Measurements from ENCODE around the gene CAB39. TPM values are rescaled to one million over a fixed set of nuclear protein-coding genes. Genes with fewer than 3 reads are reported as not detected.

CAB39 gene
- polyA plus RNA-seq, 1 of the 3 experiments (the other 2 are of a cell fraction), result 15.7 TPM

- POLR2A ChIA-PET, result no interaction called here
- H3K9ac ChIP-seq, result no peak overlapping the region
- peaks cover 15 to 35% of the 10 kb centered on the region in 2 experiments for H3K36me3 ChIP-seq (replicated peaks in 1 of 2; ENCODE audit: control insufficient read depth in 1 of 2, insufficient read depth in 2 of 2, low read length in 1 of 2)
- WGBS (ENCODE audit: low lambda C conversion rate), result 82% methylated on average over 4 of the region's 4 CpGs
- DNase-seq, result no peak
- CTCF ChIA-PET, result interaction anchor here (0.9 kb wide), 1 partner anchor 14 kb away, joined by 3 read pairs; no protein-coding TSS in a partner anchor
- peaks cover 61% of the 10 kb centered on the region for H3K79me2 ChIP-seq (ENCODE audit: insufficient read depth)
- no peaks in the 10 kb centered on the region for H4K20me1 ChIP-seq (ENCODE audit: insufficient read depth)
- H3F3A ChIP-seq (replicated peaks; ENCODE audit: insufficient read depth), result peaks cover 5% of the 10 kb centered on the region
- H3K9me3 ChIP-seq, result no peaks in the 10 kb centered on the region; the same call in 1 of the 2 replicates
- no peak overlapping the region for H3K4me2 ChIP-seq
- no peaks in the 10 kb centered on the region for H3K9me2 ChIP-seq
- no peak for TF ChIP-seq ZBTB33 (IDR thresholded peaks at IDR 0.05; ENCODE audit: borderline replicate concordance, low read depth)
- TF ChIP-seq POLR2AphosphoS5 (IDR thresholded peaks at IDR 0.05; ENCODE audit: low read depth, low read length), result no peak
- no peak for TF ChIP-seq TCF12 (IDR thresholded peaks at IDR 0.05)
- TF ChIP-seq PBX3 (IDR thresholded peaks at IDR 0.05), result no peak
- TF ChIP-seq FOXJ3 (CRISPR knock-in tag; IDR thresholded peaks at IDR 0.05), result no peak
- no peak for TF ChIP-seq YY1 (IDR thresholded peaks at IDR 0.05; ENCODE audit: low read depth)
- TF ChIP-seq SMC3 (IDR thresholded peaks at IDR 0.05; ENCODE audit: low read depth, low read length), result no peak
- no peak for TF ChIP-seq MAX (IDR thresholded peaks at IDR 0.05; ENCODE audit: low read depth)
- TF ChIP-seq CHD2 (IDR thresholded peaks at IDR 0.05; ENCODE audit: low read length, partially characterized antibody), result no peak
- no peak for TF ChIP-seq CTCF (IDR thresholded peaks at IDR 0.05)
- TF ChIP-seq FOSL2 (IDR thresholded peaks at IDR 0.05; ENCODE audit: borderline replicate concordance, low read depth), result no peak
- no peak for TF ChIP-seq ELF1 (IDR thresholded peaks at IDR 0.05)
- H3K27me3 ChIP-seq (ENCODE audit: insufficient read depth), result no peaks in the 10 kb centered on the region
- peaks cover 0 to 4% of the 10 kb centered on the region in 2 experiments; a peak in 1 of 4 replicates for H3K4me1 ChIP-seq (ENCODE audit: control insufficient read depth in 1 of 2, insufficient read depth in 2 of 2, low read depth in 1 of 2, low read length in 1 of 2)
- H3K4me3 ChIP-seq (ENCODE audit: low read depth in 2 of 2, low read length in 1 of 2), result no peak overlapping the region
- no peak overlapping the region for H2AFZ ChIP-seq (ENCODE audit: low read depth)
- no peak overlapping the region for H3K27ac ChIP-seq (ENCODE audit: low read depth in 2 of 2, low read length in 1 of 2)
Observed at GRCh38 chr2:230784795-230785194, 72.2 kb downstream of the CAB39 start.

- WGBS (ENCODE audit: low lambda C conversion rate), result 94% methylated on average over 6 of the region's 6 CpGs
- Histone ChIP-seq H3K27ac (ENCODE audit: low read depth in 2 of 2, low read length in 1 of 2) (no peak overlapping the region), H3F3A (replicated peaks; ENCODE audit: insufficient read depth) (peaks cover 5% of the 10 kb centered on the region), H3K27me3 (ENCODE audit: insufficient read depth) (no peaks in the 10 kb centered on the region), H3K9ac (no peak overlapping the region), H3K4me2 (no peak overlapping the region), H3K4me3 (ENCODE audit: low read depth in 2 of 2, low read length in 1 of 2) (no peak overlapping the region), H2AFZ (ENCODE audit: low read depth) (no peak overlapping the region), H3K4me1 (ENCODE audit: control insufficient read depth in 1 of 2, insufficient read depth in 2 of 2, low read depth in 1 of 2, low read length in 1 of 2) (peaks cover 0 to 4% of the 10 kb centered on the region in 2 experiments; a peak in 1 of 4 replicates), H3K9me3 (no peaks in the 10 kb centered on the region; the same call in 1 of the 2 replicates), H4K20me1 (ENCODE audit: insufficient read depth) (no peaks in the 10 kb centered on the region), H3K36me3 (replicated peaks in 1 of 2; ENCODE audit: control insufficient read depth in 1 of 2, insufficient read depth in 2 of 2, low read length in 1 of 2) (peaks cover 16 to 38% of the 10 kb centered on the region in 2 experiments), H3K9me2 (no peaks in the 10 kb centered on the region), H3K79me2 (ENCODE audit: insufficient read depth) (peaks cover 58% of the 10 kb centered on the region)
- TF ChIP-seq CTCF (IDR thresholded peaks at IDR 0.05) (no peak), USF2 (IDR thresholded peaks at IDR 0.05; ENCODE audit: borderline replicate concordance, low read depth, low read length) (no peak), NRF1 (IDR thresholded peaks at IDR 0.05; ENCODE audit: low read depth, low read length) (no peak), YY1 (IDR thresholded peaks at IDR 0.05; ENCODE audit: low read depth) (no peak), ZBTB33 (IDR thresholded peaks at IDR 0.05; ENCODE audit: borderline replicate concordance, low read depth) (no peak), TCF12 (IDR thresholded peaks at IDR 0.05) (no peak)
- ChIA-PET POLR2A (no interaction called here), CTCF (interaction anchor here (1.9 kb wide), 1 partner anchor 14 kb away, joined by 8 read pairs; no protein-coding TSS in a partner anchor)
- no peak for DNase-seq
Observed at GRCh38 chr2:230785346-230785745, 72.7 kb downstream of the CAB39 start.

Measured in SK-N-SH (cell line).